Amygdala (tissue), 56 donors: Measurements from ENCODE around the gene CCDC57.

Experiments
- DNase-seq, 56 donors: peaks; one replicate each; lab custom pipeline; 2025; lab: John Stamatoyannopoulos, UW

CCDC57 gene

DNA sequence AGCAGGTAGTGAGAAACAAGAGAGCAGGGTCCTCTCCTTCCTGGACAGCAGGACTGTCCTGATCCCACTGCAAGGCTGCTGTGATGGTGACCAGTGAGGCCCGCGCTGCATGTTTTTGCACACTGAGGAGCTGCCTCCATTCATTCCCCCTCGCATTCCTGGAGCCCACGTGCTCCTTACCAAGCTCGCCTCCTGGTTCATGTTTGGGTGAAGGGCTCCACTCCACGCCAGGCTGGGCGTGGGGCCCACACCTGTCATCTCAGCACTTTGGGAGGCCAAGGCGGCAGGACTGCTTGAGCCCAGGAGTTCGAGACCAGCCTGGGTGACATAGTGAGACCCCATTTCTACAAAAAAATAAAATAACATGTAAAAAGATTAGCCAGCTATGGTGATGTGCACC, 99.2 kb downstream of the CCDC57 start:
- DNase-seq = no peak

- DNase-seq = no peak
Observed at GRCh38 chr17:82112914-82113311, 99.7 kb downstream of the CCDC57 start.

GRCh38 chr17:82112181-82112913, 100.3 kb downstream of the CCDC57 start:
- no peak for DNase-seq

- no peak for DNase-seq
Observed at GRCh38 chr17:82110298-82110697, 102.3 kb downstream of the CCDC57 start.

- DNase-seq = no peak
Observed at GRCh38 chr17:82108961-82109475, 103.6 kb downstream of the CCDC57 start.

DNA sequence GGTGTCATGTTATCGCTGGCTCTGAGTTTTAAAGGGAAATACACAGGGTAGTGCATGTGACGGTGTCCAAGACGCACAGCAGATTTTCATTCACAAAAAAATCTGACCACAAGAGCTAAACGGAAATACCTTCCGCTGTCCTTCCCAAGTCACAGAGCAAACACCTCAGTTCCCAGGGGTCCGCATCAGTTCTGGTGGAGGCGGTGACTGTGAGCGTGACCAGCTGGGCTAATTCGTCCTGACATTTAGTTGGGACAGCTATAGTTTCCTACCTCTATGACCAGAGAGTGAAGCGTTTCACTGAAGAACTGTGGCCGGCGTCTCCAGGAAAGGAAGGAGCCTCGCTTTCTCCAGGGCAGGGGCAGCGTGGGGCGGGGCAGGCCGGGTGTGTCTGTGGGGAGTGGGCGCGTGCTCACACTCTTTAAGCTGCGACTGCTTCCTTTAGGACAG, 104.1 kb downstream of the CCDC57 start:
- no peak for DNase-seq

DNA sequence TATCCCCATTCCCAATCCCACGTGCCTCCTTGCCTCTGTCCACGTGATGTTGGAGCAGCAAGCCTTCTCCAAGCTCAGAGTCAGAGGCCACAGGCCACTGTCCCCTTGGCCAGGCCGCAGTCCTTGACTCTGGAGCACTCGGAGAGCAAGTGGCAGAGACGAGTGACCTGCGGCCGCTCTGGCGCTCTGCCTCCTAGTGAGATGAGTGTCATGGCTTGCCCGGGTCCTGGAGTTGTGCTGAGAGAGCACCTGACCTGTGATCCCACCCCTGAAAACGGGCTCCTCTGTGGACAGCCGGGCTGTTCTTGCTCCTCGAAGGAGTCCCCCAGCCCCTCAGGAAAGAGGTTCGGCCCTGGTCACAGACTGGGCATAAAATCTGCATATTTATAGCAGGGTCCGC, 104.6 kb downstream of the CCDC57 start:
- DNase-seq = no peak

DNA sequence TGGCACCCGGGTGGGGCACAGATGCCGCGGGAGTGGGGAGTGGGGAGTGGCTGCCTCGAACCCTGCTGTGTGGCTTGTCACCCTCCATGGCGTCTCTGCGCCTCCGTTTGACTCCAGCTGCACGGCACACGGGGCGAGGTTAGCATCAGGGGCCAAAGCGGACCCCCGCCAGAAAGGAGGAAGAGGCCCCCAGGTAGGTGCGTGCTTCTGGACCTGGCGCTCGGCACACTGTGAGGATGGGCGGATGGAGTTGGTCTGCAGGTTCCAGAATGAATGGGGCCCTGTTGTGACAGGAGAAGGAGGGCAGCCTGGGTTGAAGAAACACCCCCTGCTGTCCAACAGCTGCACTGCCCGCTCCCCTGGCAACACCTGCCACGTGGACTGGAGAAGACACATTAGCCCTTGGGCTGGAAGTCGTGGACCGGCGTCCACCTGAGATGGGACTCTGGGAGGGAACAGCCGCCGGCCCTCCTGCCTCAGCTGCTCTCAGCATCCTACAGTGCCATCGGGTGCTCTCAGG, 105.2 kb downstream of the CCDC57 start:
- DNase-seq = no peak

DNA sequence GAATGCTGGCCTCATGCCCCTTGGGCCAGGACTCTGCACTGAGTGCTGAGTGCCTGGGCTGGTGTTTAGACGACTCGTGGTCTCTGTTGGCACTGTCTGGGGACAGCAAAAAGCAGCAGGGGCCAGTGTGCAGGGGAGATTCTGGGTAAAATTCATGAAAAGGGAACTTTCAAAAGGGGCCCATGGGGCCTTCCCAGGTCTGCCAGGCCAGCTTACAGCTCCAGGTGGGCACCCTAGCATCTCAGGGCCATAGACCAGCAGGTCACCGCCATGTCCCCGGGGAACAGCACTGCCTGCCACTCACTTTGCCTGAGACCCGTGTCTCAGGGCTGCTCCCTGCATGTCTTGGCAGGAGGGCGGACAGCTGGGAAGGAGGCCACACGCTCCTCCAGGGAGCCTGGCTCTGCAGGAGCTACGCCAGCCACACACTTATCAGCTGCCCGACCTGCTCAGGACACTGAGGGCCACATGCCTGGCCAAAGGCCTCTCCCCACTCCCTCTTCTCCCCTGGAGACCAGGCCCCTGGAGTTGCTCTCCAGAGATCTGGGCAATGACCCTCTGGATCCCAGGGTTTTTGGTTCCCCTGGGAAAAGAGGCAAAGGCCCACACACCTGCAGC, 105.8 kb downstream of the CCDC57 start:
- DNase-seq = peak in 13 of 56 donors; percentile 25 to 64 (median 42)

DNA sequence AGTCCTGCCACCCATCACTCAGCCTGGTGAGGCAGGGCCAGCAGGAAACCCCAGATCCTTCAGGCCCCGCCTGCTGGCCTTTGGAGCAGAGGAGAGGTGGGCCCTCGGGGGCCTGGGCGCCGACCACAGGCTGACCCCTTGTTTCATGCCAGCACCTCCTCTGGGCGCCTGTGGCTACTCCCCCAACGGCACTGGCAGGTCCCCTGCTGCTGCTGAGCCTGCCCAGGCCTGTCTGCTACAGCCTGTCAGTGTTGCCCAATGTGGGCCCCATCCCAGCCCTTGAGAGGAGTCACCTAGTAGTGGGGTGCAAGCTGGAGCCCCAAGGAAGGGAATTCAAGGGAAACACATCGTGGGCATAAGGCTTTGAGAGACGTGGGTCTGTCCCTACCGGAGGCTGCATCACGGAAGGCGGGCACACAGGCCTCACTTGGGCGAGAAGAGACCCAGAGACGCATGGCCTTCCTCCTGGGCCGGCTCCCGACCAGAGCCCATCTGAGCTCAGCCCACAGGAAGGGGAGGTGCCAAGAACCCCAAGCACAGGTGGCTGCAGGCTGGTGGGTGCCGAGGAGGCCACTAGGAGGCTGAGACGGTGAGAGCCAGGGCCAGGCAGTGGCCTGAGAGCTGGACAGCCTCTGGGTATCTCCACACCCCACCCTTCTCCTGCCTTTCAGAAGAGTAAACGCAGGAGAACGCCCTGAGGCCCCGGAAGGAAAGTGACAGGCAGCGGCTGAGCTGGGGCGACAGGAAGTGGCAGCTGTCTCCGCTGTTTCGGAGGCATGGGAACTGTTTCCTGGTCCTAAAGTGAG, 106.6 kb downstream of the CCDC57 start:
- peak in 4 of 56 donors; percentile 24 to 53 (median 40) for DNase-seq

GRCh38 chr17:82105417-82105881, 107.2 kb downstream of the CCDC57 start:
- DNase-seq = no peak

DNA sequence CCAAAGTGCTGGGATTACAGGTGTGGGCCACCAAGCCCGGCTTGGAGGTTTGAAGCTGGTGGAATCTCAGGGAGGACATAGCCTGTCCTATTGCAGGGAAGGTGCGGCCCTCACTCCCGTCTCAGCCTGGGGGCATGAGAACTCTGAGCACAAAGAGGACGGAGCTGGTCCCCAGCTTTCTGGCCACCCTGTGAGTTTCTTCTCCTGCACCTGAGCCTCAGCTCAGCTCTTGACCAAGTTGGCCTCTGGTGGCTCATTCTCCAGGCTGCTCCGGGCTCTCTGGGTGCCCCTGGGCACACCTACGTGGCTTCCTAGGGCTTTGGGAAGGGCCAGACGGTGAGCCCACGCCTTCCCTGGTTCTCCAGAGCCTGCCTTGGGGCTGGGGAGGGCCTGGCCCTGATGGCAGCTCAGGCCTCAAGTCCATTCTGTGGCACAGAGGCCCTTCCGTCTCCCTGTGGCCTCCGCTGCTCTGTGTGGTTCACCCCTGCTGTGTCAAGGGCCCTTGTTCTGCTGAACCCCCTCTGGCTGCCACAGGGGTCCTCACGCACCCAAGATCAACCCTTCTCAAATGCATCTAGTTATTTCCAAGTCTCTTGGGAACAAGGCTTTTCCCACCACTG, 107.7 kb downstream of the CCDC57 start:
- no peak for DNase-seq

GRCh38 chr17:82103553-82104451, 108.8 kb downstream of the CCDC57 start:
- DNase-seq = peak in 31 of 56 donors; percentile 12 to 73 (median 44)

- peak in 21 of 56 donors; percentile 19 to 72 (median 41) for DNase-seq
Observed at GRCh38 chr17:82101767-82102679, 110.6 kb downstream of the CCDC57 start.

DNA sequence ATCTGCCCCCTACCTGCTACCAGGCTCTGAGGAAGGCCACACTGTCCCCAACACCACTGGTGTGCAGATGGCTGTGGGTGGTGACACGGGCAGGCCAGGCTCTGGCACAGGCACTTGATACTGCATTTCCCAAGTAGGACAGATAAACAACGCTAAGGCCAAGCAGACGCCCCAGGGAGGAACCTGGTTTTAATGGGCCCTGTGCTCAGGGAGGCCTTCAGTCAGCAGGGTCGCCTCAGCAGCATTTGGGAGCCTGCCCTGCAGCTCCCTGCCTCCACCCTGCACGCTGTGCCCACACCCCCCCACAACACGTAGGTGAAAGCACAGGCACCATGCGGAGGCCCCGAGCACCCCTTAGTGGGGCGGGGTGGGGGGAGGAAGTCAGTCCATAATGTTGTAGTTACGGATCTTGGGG, 111.3 kb downstream of the CCDC57 start:
- no peak for DNase-seq

DNA sequence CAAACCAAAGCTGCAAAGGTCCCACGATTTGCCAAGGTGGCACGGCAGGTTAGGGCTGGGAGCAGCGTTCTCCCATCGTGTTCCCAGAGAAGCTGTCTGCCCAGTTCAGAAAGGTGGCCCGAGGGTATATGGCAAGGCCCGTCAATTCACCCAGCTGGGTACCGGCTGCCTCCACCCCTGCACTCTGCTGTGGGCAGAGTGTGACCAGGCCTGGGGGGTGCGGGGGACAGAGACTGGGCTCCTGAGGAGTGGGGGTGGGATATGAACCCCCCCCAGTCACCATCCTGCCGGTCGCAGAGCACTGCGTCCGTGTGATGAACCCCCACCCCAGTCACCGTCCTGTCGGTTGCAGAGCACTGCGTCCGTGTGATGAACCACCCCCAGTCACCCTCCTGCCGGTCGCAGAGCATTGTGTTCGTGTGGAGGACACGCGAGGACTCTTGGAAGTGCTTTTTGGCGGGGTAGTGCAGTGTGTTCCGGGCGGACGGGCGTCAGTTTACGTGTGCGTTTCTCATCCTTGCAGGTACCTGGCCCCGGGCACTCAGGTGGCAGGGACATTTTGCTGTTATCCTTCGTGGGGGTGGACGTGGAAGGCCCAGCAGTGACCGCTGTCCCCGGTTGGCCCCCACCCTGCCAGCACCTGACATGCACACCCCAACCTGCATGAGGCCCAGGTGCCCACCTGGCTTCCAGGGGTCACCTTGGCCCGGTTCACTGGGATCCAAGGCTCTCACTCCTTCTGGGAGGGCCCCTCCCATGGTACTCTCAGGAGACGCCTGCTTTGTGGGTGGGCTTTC, 111.9 kb downstream of the CCDC57 start:
- DNase-seq = no peak
